ENCODE data around the gene GRB7. TPM values are rescaled to one million over a fixed set of nuclear protein-coding genes. Genes with fewer than 3 reads are reported as not detected.
"Not testable (repeated sequence)": the region's sequence is repeated elsewhere in the genome, so short reads cannot be mapped to it uniquely, and the experiment has no call there.

Gene GRB7
- total RNA-seq, 1 experiment from 2014 or later: not detected

DNA sequence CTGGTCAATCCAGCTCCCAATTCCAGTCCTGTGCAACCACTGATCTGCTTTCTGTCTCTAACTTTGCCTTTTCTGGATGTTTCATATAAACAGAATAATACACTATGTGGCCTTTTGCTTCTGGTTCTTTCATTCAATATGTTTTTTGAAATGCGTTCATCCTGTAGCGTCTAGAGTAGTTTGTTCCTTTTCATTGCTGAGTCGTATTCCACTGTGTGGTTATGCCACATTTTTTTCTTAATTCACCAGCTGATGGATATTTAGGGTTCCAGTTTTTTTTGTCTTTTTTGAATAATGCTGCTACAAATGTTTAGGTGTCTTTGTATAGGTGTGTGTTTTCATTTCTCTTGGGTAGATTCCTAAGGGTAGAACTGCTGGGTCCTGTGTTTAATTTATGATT lies 5.2 kb upstream of the GRB7 start:
- DNase-seq (ENCODE audit: low read depth): no peak

DNA sequence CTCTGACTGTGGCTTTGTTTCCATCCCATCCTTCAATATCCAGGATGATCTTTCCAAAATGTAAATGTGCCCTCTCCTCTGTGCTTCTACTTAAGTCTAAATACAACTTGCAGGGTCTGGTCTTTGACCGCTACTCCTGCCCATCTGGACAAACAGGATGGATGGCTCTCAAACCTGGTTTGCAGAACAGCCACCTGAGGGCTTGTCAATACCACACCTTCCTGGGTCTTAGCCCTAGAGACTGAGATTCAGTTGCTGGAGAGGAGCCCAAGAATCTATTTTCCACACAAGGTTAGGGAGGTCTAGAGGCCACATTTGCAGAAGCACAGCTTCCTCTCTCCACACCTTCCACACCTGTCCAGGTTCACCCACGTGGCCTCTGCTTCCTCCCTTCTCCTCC lies 1.9 kb upstream of the GRB7 start:
- DNase-seq (ENCODE audit: low read depth): no peak

DNA sequence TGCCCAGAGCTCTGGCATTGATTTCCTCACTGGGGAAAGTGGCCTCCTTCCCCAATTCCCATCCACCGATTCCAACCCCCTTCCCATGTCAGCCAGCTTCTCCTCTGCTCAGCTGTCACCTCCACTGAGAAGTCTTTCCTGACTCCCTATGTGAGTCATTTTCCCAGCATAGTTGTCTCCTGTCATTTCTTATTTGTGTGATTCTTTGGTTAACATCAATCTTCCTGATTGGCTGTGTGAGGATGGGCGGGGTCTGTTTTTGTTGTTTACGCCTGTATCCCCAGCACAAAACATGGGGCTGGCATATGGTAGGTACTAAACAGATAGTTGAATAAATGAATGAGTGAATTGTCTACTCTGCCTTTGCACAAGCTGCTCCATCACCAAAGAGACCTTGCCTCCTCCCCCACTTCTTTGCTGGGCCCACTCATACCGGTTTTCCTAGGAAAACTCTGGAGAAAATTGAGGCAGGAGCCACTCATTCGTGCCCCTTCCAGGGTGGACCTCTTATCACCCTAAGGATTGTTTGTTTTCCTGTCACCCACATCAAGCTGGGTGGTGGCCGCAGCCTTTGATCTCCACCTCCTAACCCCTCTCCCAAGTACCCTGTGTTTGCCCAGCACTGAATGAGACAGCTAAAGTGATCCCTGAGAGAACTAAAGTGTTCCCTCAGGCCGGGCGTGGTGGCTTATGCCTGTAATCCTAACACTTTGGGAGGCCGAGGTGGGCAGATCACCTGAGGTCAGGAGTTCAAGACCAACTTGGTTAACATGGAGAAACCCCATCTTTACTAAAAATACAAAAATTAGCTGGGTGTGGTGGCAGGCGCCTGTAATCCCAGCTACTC lies 1.2 kb upstream of the GRB7 start:
- peak; percentile 32 for DNase-seq (ENCODE audit: low read depth)

DNA sequence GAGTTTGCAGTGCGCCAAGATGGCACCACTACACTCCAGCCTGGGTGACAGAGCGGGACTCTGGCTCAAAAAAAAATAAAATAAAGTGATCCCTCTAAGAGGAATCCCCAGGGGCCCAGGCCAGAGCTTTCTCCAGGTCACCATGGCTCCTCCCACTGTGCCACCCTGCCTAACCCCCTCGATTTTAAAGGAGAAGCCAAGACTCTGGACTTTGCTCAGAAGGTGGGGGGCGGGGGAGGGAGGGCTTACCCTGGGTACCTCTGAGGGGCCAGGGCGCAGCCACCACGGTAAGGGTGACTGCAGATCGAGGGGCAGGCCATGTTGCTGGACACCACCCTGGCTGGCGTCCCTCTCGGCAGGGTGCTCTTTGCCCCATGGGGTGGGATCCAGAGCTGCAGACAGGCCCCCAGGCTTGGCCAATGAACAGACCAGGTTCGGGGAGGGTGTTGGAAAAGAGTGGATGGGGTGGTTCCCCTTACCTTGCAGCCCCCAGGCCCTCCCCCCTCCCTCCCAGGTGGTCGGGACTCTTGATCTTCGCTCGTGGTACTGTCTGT lies 455 bp upstream of the GRB7 start:
- no peak for DNase-seq (ENCODE audit: low read depth)

DNA sequence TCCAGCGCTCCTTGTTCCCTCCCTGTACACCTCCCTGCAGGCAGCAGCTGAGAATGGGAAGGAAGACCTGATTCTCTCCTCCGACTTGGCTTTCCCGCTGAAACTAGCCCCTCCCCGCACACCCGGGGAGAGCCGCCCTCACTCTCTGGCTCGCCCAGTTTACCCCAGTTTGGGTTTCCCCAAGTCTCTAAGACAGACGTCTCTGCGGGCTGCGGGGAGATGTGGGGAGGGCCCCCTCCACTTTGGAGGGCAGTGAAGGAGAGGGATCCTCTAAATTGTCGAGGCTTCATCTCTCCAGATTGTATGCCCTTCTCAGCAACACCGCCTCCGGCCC lies 797 bp downstream of the GRB7 start:
- no peak for DNase-seq (ENCODE audit: low read depth)

DNA sequence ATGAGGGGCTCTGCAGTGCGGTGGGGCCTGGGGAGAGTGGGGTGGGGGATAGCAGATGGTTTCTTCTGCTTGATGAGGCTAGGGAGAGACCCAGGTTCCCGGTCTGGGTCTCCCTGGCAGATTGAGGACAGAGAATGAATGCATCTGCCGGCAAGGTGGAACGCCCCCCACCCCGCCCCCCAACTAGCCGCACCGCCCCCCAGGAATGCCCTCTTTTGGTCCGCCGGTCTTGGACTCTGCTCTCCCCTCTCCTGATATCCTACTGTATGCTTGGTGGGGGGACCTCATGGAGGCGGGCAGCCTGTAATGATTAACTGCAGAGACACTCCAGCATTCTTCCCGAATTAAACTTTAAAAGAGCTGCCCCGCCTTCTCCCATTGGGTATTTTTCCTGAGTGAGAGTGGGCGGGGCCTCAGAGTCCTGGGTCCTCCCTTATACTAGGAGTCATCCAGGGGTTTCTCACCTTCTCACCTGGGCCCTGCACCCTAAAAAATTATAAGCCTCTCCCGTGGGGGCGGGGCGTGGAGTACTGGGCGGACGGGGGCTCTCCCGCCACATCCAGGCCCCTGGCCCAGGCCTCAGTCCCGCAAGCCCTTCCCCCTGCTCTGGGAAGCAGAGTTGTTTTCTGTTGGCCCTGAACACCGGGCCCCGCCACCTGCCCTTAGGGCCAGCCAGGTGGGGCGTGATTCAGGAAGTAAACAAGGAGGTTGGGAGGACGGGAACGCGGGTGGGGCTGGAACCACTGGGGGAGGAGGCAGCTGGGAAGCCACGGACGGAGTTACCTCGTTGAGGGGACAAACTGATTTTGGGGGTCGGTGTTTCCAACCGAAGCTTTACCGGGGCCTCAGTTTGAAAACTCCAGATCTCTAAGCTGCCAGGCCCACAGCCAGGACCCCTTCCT lies 1.5 kb downstream of the GRB7 start:
- DNase-seq (ENCODE audit: low read depth): peak; percentile 21

DNA sequence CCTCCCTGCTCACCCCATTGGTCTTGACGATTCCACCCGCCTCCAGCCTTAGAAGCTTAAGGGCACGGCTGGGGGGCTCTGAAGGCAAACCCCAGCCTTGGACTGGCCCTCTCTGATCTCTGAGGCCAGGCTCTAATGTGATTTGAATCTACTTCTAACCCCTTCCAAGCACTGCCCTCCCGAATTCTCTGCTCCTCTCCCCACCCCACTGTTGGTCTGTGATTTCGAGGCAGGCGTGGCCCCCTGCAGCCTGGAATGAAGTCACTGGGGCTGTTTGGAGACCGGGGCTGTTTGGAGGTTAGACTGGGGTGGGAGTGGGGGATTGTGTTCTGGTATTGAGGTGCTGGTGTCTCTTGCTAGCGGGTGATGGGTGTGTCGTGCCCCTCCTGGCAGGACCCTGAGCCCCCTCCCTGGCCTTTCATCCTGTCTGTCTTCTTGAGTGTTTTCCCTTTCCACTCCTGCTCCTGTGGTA lies 2.2 kb downstream of the GRB7 start:
- DNase-seq (ENCODE audit: low read depth): no peak

DNA sequence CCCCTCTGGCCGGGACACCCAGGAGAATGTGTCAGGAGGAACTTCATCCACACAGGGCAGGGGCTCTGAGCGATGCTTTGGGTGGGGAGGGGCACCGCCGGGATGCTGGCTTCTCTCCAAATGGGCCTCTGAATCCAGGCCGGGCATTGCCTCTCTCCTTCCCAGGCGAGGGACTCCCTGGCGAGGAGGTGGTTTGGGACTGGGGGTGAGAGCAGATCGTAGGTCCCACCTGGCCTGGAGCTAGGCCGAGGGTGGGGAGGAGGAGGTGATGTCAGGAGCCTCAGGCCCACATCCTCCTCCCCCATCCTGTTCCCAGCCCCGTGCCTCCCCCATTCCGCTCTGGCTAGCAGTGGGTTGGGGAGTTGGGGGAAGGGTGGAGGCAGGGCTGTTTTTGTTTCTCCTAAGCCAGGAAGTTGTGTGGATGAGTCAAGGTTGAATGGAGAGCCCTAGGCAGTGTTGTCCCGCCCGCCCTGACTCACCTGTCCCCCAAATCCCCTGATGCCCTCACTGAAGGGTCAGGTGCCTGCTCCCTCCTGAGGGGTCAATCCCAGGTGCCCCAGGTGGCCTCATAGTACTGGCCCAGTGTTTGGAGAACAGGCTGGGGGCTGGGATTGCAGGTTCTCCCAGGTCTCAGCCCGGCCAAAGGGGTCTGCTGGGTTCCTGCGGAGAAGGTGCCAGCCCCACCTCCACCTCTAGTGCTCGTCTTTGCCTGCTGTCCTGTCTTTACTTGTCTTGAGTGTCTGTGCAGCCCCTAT lies 2.8 kb downstream of the GRB7 start:
- DNase-seq (ENCODE audit: low read depth): peak; percentile 44

DNA sequence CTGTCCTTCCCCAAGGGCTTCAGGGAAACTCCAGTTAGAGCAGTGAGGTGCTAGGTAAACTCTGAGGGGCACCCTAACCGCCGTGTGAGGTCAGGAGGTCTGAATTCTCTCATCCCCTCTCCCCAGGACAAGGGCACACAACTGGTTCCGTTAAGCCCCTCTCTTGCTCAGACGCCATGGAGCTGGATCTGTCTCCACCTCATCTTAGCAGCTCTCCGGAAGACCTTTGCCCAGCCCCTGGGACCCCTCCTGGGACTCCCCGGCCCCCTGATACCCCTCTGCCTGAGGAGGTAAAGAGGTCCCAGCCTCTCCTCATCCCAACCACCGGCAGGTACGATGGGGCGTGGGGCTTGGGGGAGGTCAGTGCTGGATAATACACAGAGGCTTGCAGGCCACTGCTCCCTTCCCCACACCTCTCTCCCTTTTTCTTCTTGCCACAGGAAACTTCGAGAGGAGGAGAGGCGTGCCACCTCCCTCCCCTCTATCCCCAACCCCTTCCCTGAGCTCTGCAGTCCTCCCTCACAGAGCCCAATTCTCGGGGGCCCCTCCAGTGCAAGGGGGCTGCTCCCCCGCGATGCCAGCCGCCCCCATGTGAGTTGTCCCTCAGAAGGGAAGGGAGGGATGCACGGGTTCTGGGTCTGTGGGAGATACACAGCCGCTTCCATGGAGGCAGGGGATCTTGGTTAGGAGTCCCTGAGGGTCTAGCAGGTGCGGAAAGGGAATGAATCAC lies 4.6 kb downstream of the GRB7 start:
- DNase-seq (ENCODE audit: low read depth): no peak

DNA sequence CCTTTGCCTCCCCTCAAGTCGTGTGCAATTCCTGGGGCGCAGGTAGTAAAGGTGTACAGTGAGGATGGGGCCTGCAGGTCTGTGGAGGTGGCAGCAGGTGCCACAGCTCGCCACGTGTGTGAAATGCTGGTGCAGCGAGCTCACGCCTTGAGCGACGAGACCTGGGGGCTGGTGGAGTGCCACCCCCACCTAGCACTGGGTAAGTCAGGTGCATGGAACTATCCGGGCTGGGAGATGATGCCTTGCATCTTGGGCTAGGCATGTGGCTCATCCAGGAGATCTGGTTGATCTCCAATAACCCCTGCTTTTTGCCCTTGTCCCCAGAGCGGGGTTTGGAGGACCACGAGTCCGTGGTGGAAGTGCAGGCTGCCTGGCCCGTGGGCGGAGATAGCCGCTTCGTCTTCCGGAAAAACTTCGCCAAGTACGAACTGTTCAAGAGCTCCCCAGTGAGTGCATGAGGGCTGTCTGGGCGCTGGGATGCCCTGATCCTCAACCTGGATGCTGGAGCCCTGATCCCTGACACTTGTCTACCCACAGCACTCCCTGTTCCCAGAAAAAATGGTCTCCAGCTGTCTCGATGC lies 5.2 kb downstream of the GRB7 start:
- no peak for DNase-seq (ENCODE audit: low read depth)

DNA sequence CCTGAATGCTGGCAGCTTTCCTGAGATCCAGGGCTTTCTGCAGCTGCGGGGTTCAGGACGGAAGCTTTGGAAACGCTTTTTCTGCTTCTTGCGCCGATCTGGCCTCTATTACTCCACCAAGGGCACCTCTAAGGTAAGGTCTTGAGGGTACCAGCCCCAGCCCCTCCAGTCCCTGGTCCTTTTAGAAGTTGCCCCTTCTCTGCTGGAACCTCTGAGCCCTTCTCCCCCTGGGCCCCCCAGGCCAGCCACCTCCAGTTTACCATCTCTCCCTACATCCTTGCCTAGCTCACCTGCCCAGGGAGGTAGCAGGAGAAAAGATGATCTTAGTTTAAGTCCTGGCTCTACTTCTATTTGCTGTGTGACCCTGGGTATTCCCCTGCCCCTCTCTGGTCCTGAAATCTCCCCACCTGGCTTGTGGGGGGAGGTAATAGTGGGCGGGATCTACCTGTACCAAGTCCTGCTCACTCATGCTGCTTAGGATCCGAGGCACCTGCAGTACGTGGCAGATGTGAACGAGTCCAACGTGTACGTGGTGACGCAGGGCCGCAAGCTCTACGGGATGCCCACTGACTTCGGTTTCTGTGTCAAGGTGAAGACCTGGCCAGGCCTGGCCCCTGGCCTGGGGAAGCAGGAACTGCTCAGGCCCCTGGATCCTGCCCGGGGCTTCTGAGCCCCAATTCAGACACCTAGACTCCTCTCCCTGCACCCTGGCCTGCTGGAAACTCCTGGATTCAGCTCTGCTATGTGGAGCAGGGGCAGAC lies 6.5 kb downstream of the GRB7 start:
- no peak for DNase-seq (ENCODE audit: low read depth)

DNA sequence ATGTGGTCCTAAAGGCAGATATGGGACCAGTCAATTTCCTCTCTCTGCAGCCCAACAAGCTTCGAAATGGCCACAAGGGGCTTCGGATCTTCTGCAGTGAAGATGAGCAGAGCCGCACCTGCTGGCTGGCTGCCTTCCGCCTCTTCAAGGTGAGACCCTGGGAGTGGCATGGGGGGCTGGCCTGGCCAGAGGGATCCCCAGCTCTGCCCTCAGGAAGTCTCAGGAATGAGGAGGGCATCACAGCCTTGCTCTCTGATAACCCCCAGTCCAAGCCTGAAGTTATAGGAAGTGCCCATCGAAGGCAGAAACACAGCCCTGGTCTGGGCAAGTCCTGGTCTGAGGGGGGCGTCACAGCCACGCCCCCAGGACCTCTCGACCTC lies 7.1 kb downstream of the GRB7 start:
- DNase-seq (ENCODE audit: low read depth): no peak

DNA sequence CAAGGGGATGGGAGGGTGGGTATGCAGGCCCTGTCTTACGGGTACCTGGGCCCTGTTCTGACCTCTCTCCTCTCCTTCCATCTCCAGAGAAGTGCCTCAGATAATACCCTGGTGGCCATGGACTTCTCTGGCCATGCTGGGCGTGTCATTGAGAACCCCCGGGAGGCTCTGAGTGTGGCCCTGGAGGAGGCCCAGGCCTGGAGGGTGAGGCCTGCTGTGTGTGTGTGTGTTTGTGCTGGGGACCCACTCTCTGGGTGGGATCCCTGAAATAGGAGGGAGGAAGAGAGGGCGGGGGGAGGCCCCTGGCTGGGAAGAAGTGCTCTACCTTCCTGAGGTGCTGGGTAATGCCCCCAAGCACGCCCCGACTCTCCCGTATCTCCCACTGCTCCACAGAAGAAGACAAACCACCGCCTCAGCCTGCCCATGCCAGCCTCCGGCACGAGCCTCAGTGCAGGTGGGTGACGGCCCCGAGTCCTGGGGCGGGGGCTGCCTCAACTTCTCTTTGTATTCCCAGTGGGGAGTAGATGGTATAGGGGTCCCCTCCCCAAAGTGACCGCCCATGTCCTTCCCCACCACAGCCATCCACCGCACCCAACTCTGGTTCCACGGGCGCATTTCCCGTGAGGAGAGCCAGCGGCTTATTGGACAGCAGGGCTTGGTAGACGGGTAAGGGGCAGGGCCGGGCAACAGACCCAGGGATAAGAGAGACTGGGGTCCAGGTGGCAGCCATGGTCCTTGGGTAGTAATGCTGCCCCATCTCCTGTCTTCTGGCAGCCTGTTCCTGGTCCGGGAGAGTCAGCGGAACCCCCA lies 7.8 kb downstream of the GRB7 start:
- no peak for DNase-seq (ENCODE audit: low read depth)

DNA sequence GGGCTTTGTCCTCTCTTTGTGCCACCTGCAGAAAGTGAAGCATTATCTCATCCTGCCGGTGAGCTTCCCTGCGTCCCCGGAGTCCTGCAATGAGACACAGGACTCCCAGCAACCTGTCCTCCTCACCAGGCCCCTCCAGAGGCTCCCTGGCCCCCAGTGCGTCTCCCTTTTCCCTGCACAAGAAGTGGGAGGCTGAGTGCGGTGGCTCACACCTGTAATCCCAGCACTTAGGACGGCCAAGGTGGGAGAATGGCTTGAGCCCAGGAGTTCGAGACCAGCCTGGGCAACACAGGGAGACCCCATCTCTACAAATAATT lies 8.4 kb downstream of the GRB7 start:
- no peak for DNase-seq (ENCODE audit: low read depth)

DNA sequence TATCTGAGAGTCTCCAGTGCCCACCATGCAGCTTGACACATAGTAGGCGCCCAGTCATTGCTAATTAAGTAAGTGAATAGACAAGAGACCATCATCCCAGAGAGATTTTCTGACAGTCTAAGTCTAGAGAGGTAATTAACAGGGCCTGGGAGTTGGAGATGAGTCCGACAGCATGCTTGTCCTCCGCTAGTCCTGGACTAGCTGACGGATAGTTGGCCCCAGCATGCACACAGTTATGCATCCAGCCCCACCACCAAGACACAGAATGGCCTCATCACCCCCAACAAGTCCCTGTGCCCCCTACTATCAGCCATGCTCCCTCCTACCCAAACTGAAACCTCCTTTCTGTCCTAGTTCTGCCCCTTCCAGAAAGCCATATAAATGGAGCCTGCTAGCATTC lies 10.0 kb downstream of the GRB7 start:
- DNase-seq (ENCODE audit: low read depth): no peak

DNA sequence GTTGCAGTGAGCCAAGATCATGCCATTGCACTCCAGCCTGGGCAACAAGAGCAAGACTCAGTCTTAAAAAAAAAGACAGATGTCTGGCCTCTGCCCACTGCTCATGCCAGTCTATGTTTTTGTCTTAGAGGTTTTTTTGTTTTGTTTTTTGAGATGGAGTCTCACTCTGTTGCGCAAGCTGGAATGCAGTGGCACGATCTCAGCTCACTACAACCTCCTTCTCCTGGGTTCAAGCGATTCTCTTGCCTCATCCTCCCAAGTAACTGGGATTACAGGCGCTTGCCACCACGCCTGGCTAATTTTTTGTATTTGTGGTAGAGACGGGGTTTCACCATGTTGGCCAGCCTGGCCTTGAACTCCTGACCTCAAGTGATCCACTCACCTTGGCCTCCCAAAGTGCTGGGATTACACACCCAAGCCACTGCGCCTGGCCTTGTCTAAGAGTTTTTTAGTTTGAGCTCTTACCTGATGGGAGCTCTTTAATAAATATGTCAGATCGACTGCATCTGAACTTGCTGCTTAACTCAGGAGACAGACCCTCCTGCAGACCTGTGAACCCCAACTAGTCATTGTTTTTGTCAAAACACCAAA lies 10.8 kb downstream of the GRB7 start:
- DNase-seq (ENCODE audit: low read depth): not testable (repeated sequence)

DNA sequence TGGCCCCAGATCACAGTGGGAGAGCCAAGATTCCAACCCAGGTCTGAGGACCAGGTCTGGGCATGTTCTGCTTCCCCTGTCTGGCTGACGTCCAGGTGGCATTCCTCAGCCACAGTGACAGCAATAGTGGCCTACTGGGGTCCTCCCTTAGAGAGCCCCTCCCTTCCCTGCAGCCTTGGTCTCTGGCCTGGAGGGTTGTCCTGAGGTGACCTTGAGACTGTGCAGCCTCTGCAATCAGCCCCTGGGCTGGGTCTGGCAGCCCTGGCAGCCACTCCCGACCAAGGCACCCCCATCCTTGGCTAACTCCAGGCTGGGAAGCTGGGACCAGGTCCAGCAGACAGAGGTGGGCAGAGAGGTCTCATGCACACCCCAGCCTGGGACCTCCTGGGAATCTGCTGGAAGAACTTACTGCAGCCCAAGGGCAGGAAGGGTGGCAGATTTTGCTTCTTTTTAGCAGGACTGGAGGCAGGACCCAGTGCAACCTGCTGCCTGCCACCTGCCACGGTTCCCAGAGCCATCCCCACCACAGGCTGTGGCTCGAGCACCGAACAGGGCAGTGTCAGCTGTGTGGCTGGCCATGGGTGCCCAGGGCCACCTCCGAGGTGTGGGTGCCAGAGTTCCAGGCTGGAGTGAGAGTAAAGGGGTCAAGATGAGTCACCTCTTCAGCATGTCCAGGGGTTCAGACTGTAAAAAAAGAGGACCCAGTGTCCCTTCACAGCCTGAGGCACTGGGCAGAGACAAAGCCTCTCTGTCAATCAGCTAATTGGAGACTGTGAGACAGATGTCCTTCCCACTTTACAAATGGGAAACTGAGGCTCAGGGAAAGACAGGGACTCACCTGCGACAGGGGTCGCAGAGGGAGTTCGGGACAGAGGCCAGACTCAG lies 12.6 kb downstream of the GRB7 start:
- no peak for DNase-seq (ENCODE audit: low read depth)

DNA sequence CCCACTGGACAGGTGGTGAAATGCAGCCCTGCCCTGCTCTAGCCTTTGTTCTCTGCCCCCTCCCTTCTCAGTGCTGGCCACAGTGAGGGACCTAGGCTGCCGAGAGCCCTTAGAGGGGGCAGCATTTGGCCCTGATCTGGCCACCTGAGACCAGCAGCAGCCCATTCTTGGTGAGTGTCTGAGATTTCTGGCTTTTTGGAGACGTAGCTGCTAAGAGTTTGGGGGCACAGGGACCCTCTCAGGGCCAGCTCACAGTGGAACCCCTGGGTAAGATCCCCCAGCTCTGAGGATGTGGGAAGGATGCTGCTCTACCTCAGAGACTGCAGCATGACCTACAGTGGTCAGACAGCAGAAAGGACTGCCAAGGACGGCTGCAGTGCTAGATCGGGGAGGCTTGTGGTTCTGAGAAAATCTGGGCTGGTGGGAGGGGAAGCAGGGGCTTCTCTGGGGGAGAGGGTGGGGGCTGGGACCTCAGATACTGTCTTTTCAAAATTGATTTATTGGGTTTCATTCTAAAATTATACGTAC lies 13.3 kb downstream of the GRB7 start:
- DNase-seq (ENCODE audit: low read depth): no peak

Measured in RPMI7951 (cell line).